ENCODE data around the gene LSAMP. TPM values are rescaled to one million over a fixed set of nuclear protein-coding genes. Genes with fewer than 3 reads are reported as not detected.

Gene LSAMP
- total and polyA plus RNA-seq, 2 donors (not counting 3 experiments of a cell fraction or from before 2014, with no cell fraction given), result not detected

DNA sequence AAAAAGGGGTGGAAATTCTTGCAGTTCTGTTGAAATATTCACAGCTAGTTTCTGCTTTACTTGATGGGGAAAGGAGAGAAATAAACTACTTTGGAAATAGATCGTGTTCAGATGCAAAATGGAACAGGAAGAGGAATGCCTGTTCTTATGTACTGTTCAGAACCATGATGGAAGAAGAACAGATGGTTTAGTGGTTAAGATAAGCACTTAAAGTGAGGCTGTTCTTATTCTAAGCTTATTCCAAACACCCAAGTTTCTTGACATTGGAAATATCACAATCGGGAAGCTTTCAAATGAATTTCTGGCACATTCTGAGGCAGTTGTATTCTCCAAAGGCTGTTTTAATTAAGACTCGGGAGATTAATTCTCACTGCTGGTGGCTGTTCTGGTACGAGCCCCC lies 228.5 kb downstream of the LSAMP start:
- ChIA-PET CTCF (no interaction called here), POLR2A (no interaction called here)
- DNase-seq (ENCODE audit: low read depth, low spot score) (no peak), FAIRE-seq (no peak)
- no peaks in the 10 kb centered on the region for H3K27me3 ChIP-seq (ENCODE audit: control insufficient read depth in 2 of 2, insufficient read depth in 2 of 2, low read length in 2 of 2)
- no peaks in the 10 kb centered on the region for H4K20me1 ChIP-seq (replicated peaks; ENCODE audit: control insufficient read depth, extremely low read depth, insufficient read depth, low read length)
- no peaks in the 10 kb centered on the region for H3K9me3 ChIP-seq (replicated peaks; ENCODE audit: control insufficient read depth, insufficient read depth, low read length)
- no peaks in the 10 kb centered on the region for H3K9me1 ChIP-seq (replicated peaks; ENCODE audit: control insufficient read depth, extremely low read depth, insufficient read depth, low read length)
- intact Hi-C loops (cut with micrococcal nuclease) (no loop called here), dilution Hi-C loops (cut with MboI; ENCODE audit: extremely low pct_ligation_motif_present, low sequenced_read_pairs) (no loop called here)
- H3K9ac ChIP-seq (replicated peaks; ENCODE audit: extremely low read depth, insufficient read depth, low read length), result no peak overlapping the region
- no peak overlapping the region for H3K4me2 ChIP-seq (ENCODE audit: insufficient read depth, low read length)
- no TSS peak for BruUV-seq (replicated peaks)
- H3K79me2 ChIP-seq (ENCODE audit: control insufficient read depth, insufficient read depth, low read length), result no peaks in the 10 kb centered on the region
- H2AFZ ChIP-seq (ENCODE audit: low read depth, low read length), result no peak overlapping the region
- no peak overlapping the region for H3K4me3 ChIP-seq (replicated peaks in 1 of 3; ENCODE audit: insufficient read depth in 1 of 3, low read depth in 1 of 3, low read length in 3 of 3)
- TF ChIP-seq POLR2A (IDR thresholded peaks at IDR 0.05; ENCODE audit: low read depth, low read length), result no peak
- TF ChIP-seq, protein P1, sequence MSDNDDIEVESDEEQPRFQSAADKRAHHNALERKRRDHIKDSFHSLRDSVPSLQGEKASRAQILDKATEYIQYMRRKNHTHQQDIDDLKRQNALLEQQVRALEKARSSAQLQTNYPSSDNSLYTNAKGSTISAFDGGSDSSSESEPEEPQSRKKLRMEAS (IDR thresholded peaks at IDR 0.05; ENCODE audit: insufficient read depth, insufficient read length), result no peak
- TF ChIP-seq GATA2 (IDR thresholded peaks at IDR 0.05; ENCODE audit: insufficient read depth, insufficient read length, low read depth, low read length), result no peak
- TF ChIP-seq, protein P2, sequence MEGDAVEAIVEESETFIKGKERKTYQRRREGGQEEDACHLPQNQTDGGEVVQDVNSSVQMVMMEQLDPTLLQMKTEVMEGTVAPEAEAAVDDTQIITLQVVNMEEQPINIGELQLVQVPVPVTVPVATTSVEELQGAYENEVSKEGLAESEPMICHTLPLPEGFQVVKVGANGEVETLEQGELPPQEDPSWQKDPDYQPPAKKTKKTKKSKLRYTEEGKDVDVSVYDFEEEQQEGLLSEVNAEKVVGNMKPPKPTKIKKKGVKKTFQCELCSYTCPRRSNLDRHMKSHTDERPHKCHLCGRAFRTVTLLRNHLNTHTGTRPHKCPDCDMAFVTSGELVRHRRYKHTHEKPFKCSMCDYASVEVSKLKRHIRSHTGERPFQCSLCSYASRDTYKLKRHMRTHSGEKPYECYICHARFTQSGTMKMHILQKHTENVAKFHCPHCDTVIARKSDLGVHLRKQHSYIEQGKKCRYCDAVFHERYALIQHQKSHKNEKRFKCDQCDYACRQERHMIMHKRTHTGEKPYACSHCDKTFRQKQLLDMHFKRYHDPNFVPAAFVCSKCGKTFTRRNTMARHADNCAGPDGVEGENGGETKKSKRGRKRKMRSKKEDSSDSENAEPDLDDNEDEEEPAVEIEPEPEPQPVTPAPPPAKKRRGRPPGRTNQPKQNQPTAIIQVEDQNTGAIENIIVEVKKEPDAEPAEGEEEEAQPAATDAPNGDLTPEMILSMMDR (IDR thresholded peaks at IDR 0.05; ENCODE audit: extremely low read depth in 1 of 2, insufficient read depth in 1 of 2, low read depth in 1 of 2, low read length in 2 of 2), result no peak
- TF ChIP-seq FOS (IDR thresholded peaks at IDR 0.05; ENCODE audit: borderline replicate concordance, insufficient read depth, low read length), result no peak
- TF ChIP-seq POLR2AphosphoS5 (IDR thresholded peaks at IDR 0.05; ENCODE audit: insufficient read depth, low read depth, low read length), result no peak
- TF ChIP-seq JUN (IDR thresholded peaks at IDR 0.05; ENCODE audit: borderline replicate concordance, insufficient read depth, insufficient read length, low read depth), result no peak
- TF ChIP-seq MYC (IDR thresholded peaks at IDR 0.05; ENCODE audit: low read depth, low read length), result no peak
- no peak for TF ChIP-seq EZH2 (IDR thresholded peaks at IDR 0.05; ENCODE audit: borderline replicate concordance, low read depth, low read length, severe bottlenecking)
- no peaks in the 10 kb centered on the region for H3K36me3 ChIP-seq (ENCODE audit: control insufficient read depth in 2 of 2, extremely low read depth in 1 of 2, insufficient read depth in 2 of 2, low read length in 2 of 2)
- no peak overlapping the region for H3K27ac ChIP-seq (ENCODE audit: insufficient read depth, low read depth, low read length)
- no peaks in the 10 kb centered on the region for H3K4me1 ChIP-seq (ENCODE audit: control insufficient read depth, extremely low read depth, insufficient read depth, low read length)
